A549 (cell line): ENCODE measurements around the gene RNF40. TPM values are rescaled to one million over a fixed set of nuclear protein-coding genes. Genes with fewer than 3 reads are reported as not detected.

Experiments used
- ATAC-seq, 2 experiments: fragments of 200-7000 bp in 1 of 2; fragments of >200 bp in 1 of 2; cut with Nextera tagmentation in 1 of 2; cut with Tn5 transposase in 1 of 2; 3 replicates each; pipeline versions ENCODE4 v1.8.0 to v1.9.1; 2018 to 2020; ENCODE audit warnings: mild to moderate bottlenecking in 1 of 2, moderate library complexity in 1 of 2
- CTCF ChIA-PET: fragments of 300-600 bp; sonication (Branson Sonifier 250); formaldehyde crosslinking; extraction: SDS; loops from one replicate; lab custom pipeline; 2021; ENCODE audit warnings: antibody characterized with exemption, inconsistent platforms; lab: Yijun Ruan, JAX
- POLR2A ChIA-PET: fragments of 350-600 bp; formaldehyde crosslinking; extraction: SDS; loops from one replicate; lab custom pipeline; 2021; ENCODE audit warnings: antibody characterized with exemption, inconsistent platforms; lab: Yijun Ruan, JAX
- DNase-seq, 2 experiments: peaks; one replicate each; pipeline versions ENCODE4 v3.0.0 to v3.0.0-alpha.2; 2011 to 2016; ENCODE audit warnings: low read depth in 1 of 2, low spot score in 1 of 2
- FAIRE-seq: peaks from 2 replicates; lab custom pipeline; 2011; peaks lifted over from hg19 to GRCh38; lab: Jason Lieb, UNC
- H3K27ac ChIP-seq, 2 experiments: fragments of >200 bp; sonication (Bioruptor Twin); formaldehyde crosslinking; 3 replicates each; pipeline ENCODE4 v1.5.1; 2016 to 2017
- H3K4me1 ChIP-seq: fragments of >200 bp; sonication (Bioruptor Twin); formaldehyde crosslinking; 3 replicates; pipeline ENCODE4 v1.6.1; 2016
- H3K4me2 ChIP-seq: fragments of >200 bp; sonication (Bioruptor Twin); formaldehyde crosslinking; 3 replicates; pipeline ENCODE4 v1.6.1; 2016
- H3K4me3 ChIP-seq: fragments of >200 bp; sonication (Bioruptor Twin); formaldehyde crosslinking; 3 replicates; pipeline ENCODE4 v1.5.1; 2016
- H3K9me3 ChIP-seq: fragments of >200 bp; sonication (Bioruptor Twin); formaldehyde crosslinking; 3 replicates; pipeline ENCODE4 v1.6.1; 2016
- CBX8 ChIP-seq: fragments of 200-600 bp; sonication (generic); IDR thresholded peaks from 2 replicates; pipeline ENCODE4 v1.6.1; 2016
- EHF ChIP-seq: fragments of 250-450 bp; sonication (Bioruptor Pico); IDR thresholded peaks from 2 replicates; pipeline ENCODE4 v1.5.0; 2020; ENCODE audit warnings: mild to moderate bottlenecking
- FOSB ChIP-seq: fragments of 250-450 bp; sonication (Bioruptor Pico); IDR thresholded peaks from 2 replicates; pipeline ENCODE4 v1.5.0; 2020; ENCODE audit warnings: mild to moderate bottlenecking, moderate library complexity
- FOSL2 ChIP-seq, 2 experiments: fragments of 450-650 bp in 1 of 2; fragments of >200 bp in 1 of 2; sonication (Bioruptor Twin) in 1 of 2; formaldehyde crosslinking; IDR thresholded peaks; 2 replicates each; pipeline versions ENCODE4 v1.5.0 to v1.6.1; 2016 to 2020; ENCODE audit warnings: mild to moderate bottlenecking in 1 of 2, moderate library complexity in 1 of 2
- HDAC2 ChIP-seq: fragments of 200-600 bp; sonication (generic); IDR thresholded peaks from 2 replicates; pipeline ENCODE4 v1.6.1; 2016
- MAZ ChIP-seq: fragments of 150-350 bp; IDR thresholded peaks from 2 replicates; pipeline ENCODE4 v1.6.1; 2014; ENCODE audit warnings: antibody characterized with exemption, low read depth, low read length, borderline replicate concordance
- NR3C1 ChIP-seq: fragments of >200 bp; sonication (Bioruptor Twin); formaldehyde crosslinking; IDR thresholded peaks from 3 replicates; pipeline ENCODE4 v1.6.1; 2017
- POLR2AphosphoS2 ChIP-seq: conservative IDR thresholded peaks from 2 replicates; pipeline ENCODE4 v1.6.1; 2012; ENCODE audit warnings: low read length, improper control_type of control experiment, inconsistent platforms
- RARB ChIP-seq: fragments of 250-450 bp; sonication (Bioruptor Pico); IDR thresholded peaks from 2 replicates; pipeline ENCODE4 v1.8.0; 2021; ENCODE audit warnings: mild to moderate bottlenecking, moderate library complexity
- TFCP2L1 ChIP-seq: fragments of 250-450 bp; sonication (Bioruptor Pico); IDR thresholded peaks from 2 replicates; pipeline ENCODE4 v1.5.0; 2021; ENCODE audit warnings: mild to moderate bottlenecking
- ZC3H11A ChIP-seq: fragments of 450-650 bp; IDR thresholded peaks from 2 replicates; pipeline ENCODE4 v1.6.1; 2014; ENCODE audit warnings: antibody characterized with exemption, mild to moderate bottlenecking
- ZFP36 ChIP-seq: fragments of 450-650 bp; IDR thresholded peaks from 2 replicates; pipeline ENCODE4 v1.6.1; 2014; ENCODE audit warnings: borderline replicate concordance; ENCODE audit not compliant: partially characterized antibody
- ZNF302 ChIP-seq: fragments of 250-450 bp; sonication (Bioruptor Pico); IDR thresholded peaks from 2 replicates; pipeline ENCODE4 v1.9.0; 2021; ENCODE audit warnings: inconsistent platforms, mild to moderate bottlenecking, moderate library complexity
- WGBS: methylation state at CpG from one replicate; pipeline ENCODE4 v1.1.6; 2017; ENCODE audit errors: missing lambda C conversion rate; 5-methylcytosine and 5-hydroxymethylcytosine counted together
- polyA plus RNA-seq, 4 experiments: library from polyadenylated mRNA; depleted of rRNA in 3 of 4; stranded (reverse); fragments of >200 nt; fragmentation: RNase III in 1 of 4; extraction: RNeasy Plus Mini Kit Qiagen cat#74134 plus additional on column Dnase treatment in 1 of 4; gene quantifications; 2 replicates in 3 of 4; 3 replicates in 1 of 4; pipeline ENCODE4 v1.2.3, GENCODE V29; 2011 to 2017
- TF ChIP-seq, protein P1 (sequence below): IDR thresholded peaks from 2 replicates; pipeline ENCODE4 v1.6.1; 2012
- TF ChIP-seq, protein P2 (sequence below): fragments of 250-450 bp; sonication (Bioruptor Pico); IDR thresholded peaks from 2 replicates; pipeline ENCODE4 v1.5.0; 2021; ENCODE audit warnings: mild to moderate bottlenecking, moderate library complexity, borderline replicate concordance
- TF ChIP-seq, protein P3 (sequence below): fragments of >200 bp; sonication (Bioruptor Twin); formaldehyde crosslinking; IDR thresholded peaks from 3 replicates; pipeline ENCODE4 v1.6.1; 2016
- TF ChIP-seq, protein P4 (sequence below): fragments of >200 bp; sonication (Bioruptor Twin); formaldehyde crosslinking; IDR thresholded peaks from 3 replicates; pipeline ENCODE4 v1.5.1; 2016
- TF ChIP-seq, protein P5 (sequence below): fragments of 150-350 bp; IDR thresholded peaks from 2 replicates; pipeline ENCODE4 v1.6.1; 2014; ENCODE audit warnings: low read depth, mild to moderate bottlenecking, low read length
- TF ChIP-seq, protein P6 (sequence below): IDR thresholded peaks from 2 replicates; pipeline ENCODE4 v1.6.1; 2012; ENCODE audit warnings: low read depth, borderline replicate concordance
- TF ChIP-seq, protein P7 (sequence below): fragments of 450-650 bp; IDR thresholded peaks from 2 replicates; pipeline ENCODE4 v1.6.1; 2014; ENCODE audit warnings: antibody characterized with exemption

The RNF40 gene
- polyA plus RNA-seq, 2 of the 4 experiments (the other 2 are of a cell fraction) = 66.1 to 69.9 TPM

DNA sequence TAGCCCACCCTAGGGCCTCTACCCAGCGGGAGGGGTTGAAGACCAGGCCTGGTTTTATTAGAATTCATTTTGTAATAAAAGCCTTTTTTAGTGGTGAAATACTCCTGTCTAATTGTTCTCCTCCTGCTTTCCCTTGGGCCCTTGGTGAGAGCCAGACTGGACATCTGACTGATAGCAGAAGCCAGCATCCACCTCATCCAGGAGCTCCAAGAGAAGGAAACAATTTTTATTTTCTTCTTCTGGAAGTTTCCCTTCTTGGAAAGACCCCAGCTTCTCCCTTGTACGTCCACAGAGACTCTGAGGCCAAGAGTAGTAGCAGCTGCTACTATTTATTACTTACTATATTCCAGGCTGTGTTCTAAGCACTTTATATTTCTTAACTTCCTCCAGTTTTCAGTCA is 17.9 kb upstream of the RNF40 start:
- no peak for FAIRE-seq
- TF ChIP-seq NR3C1 (no peak), ZNF302 (CRISPR knock-in tag) (no peak), FOSB (CRISPR knock-in tag) (no peak), ZFP36 (no peak), HDAC2 (no peak), TFCP2L1 (CRISPR knock-in tag) (no peak), FOSL2 (IDR thresholded peaks at IDR 0.05) (no peak), FOSL2 (CRISPR knock-in tag; IDR thresholded peaks at IDR 0.05) (no peak), POLR2AphosphoS2 (no peak), MAZ (no peak), RARB (CRISPR knock-in tag) (no peak), EHF (CRISPR knock-in tag) (no peak), CBX8 (no peak), ZC3H11A (no peak)
- TF ChIP-seq, protein P1, sequence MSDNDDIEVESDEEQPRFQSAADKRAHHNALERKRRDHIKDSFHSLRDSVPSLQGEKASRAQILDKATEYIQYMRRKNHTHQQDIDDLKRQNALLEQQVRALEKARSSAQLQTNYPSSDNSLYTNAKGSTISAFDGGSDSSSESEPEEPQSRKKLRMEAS = no peak
- TF ChIP-seq, protein P2, sequence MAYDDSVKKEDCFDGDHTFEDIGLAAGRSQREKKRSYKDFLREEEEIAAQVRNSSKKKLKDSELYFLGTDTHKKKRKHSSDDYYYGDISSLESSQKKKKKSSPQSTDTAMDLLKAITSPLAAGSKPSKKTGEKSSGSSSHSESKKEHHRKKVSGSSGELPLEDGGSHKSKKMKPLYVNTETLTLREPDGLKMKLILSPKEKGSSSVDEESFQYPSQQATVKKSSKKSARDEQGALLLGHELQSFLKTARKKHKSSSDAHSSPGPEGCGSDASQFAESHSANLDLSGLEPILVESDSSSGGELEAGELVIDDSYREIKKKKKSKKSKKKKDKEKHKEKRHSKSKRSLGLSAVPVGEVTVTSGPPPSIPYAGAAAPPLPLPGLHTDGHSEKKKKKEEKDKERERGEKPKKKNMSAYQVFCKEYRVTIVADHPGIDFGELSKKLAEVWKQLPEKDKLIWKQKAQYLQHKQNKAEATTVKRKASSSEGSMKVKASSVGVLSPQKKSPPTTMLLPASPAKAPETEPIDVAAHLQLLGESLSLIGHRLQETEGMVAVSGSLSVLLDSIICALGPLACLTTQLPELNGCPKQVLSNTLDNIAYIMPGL (CRISPR knock-in tag) = no peak
- TF ChIP-seq, protein P3, sequence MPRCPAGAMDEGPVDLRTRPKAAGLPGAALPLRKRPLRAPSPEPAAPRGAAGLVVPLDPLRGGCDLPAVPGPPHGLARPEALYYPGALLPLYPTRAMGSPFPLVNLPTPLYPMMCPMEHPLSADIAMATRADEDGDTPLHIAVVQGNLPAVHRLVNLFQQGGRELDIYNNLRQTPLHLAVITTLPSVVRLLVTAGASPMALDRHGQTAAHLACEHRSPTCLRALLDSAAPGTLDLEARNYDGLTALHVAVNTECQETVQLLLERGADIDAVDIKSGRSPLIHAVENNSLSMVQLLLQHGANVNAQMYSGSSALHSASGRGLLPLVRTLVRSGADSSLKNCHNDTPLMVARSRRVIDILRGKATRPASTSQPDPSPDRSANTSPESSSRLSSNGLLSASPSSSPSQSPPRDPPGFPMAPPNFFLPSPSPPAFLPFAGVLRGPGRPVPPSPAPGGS = no peak
- TF ChIP-seq, protein P4, sequence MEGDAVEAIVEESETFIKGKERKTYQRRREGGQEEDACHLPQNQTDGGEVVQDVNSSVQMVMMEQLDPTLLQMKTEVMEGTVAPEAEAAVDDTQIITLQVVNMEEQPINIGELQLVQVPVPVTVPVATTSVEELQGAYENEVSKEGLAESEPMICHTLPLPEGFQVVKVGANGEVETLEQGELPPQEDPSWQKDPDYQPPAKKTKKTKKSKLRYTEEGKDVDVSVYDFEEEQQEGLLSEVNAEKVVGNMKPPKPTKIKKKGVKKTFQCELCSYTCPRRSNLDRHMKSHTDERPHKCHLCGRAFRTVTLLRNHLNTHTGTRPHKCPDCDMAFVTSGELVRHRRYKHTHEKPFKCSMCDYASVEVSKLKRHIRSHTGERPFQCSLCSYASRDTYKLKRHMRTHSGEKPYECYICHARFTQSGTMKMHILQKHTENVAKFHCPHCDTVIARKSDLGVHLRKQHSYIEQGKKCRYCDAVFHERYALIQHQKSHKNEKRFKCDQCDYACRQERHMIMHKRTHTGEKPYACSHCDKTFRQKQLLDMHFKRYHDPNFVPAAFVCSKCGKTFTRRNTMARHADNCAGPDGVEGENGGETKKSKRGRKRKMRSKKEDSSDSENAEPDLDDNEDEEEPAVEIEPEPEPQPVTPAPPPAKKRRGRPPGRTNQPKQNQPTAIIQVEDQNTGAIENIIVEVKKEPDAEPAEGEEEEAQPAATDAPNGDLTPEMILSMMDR = no peak
- TF ChIP-seq, protein P5, sequence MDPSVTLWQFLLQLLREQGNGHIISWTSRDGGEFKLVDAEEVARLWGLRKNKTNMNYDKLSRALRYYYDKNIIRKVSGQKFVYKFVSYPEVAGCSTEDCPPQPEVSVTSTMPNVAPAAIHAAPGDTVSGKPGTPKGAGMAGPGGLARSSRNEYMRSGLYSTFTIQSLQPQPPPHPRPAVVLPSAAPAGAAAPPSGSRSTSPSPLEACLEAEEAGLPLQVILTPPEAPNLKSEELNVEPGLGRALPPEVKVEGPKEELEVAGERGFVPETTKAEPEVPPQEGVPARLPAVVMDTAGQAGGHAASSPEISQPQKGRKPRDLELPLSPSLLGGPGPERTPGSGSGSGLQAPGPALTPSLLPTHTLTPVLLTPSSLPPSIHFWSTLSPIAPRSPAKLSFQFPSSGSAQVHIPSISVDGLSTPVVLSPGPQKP = no peak
- TF ChIP-seq, protein P6, sequence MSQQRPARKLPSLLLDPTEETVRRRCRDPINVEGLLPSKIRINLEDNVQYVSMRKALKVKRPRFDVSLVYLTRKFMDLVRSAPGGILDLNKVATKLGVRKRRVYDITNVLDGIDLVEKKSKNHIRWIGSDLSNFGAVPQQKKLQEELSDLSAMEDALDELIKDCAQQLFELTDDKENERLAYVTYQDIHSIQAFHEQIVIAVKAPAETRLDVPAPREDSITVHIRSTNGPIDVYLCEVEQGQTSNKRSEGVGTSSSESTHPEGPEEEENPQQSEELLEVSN = no peak
- TF ChIP-seq, protein P7, sequence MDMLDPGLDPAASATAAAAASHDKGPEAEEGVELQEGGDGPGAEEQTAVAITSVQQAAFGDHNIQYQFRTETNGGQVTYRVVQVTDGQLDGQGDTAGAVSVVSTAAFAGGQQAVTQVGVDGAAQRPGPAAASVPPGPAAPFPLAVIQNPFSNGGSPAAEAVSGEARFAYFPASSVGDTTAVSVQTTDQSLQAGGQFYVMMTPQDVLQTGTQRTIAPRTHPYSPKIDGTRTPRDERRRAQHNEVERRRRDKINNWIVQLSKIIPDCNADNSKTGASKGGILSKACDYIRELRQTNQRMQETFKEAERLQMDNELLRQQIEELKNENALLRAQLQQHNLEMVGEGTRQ = no peak
- ChIA-PET CTCF (interaction anchor here (1.0 to 1.5 kb wide), 2 partner anchors 69 to 85 kb away, joined by 3 read pairs; no protein-coding TSS in a partner anchor), POLR2A (no interaction called here)
- Histone ChIP-seq H3K4me3 (no peak overlapping the region), H3K9me3 (no peaks in the 10 kb centered on the region), H3K27ac (no peak overlapping the region), H3K4me2 (no peak overlapping the region), H3K4me1 (peaks cover 44% of the 10 kb centered on the region)
- ATAC-seq = no peak
- no peak for DNase-seq
- 93% methylated on average over 2 of the region's 2 CpGs for WGBS
